ENCODE data around the gene ZCCHC7. TPM values are rescaled to one million over a fixed set of nuclear protein-coding genes. Genes with fewer than 3 reads are reported as not detected.

Gene ZCCHC7
- total and polyA plus RNA-seq, 9 of the 15 experiments (the other 6 are each of a cell fraction or from before 2014, with no cell fraction given) = 34.1 to 68.9 (median 48.8) TPM

DNA sequence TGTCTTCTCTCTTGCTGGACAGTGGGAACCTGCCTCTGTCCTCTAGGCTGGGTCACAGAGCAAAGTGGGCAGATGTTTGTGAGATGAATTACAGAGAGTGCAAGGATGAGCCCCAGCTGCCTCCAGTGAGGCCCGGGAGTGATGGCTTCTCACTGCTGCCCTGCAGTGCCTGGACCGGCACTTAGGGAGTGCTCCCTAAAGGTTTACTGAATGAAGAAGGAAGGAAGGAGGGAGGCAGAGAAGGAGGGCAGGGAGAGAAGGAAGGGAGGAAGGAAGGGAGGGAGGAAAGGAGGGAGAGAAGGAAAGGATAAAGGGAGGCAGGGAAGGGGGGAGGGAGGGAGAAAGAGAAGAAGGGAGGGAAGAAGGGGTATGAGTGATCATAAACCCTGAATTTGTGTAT lies 259.5 kb downstream of the ZCCHC7 start:
- H3K4me2 ChIP-seq (ENCODE audit: insufficient read depth, low read length) = no peak overlapping the region
- H3K9ac ChIP-seq (ENCODE audit: insufficient read depth in 1 of 2, low read depth in 2 of 2, low read length in 2 of 2) = no peak overlapping the region
- peaks cover 3% of the 10 kb centered on the region for H3K9me1 ChIP-seq (ENCODE audit: control insufficient read depth, insufficient read depth, low read length)
- H3K36me3 ChIP-seq (ENCODE audit: control insufficient read depth, insufficient read depth, low read length) = no peaks in the 10 kb centered on the region
- BruUV-seq (replicated peaks) = no TSS peak
- DNase-seq (ENCODE audit: extremely low read depth in 1 of 4, low spot score in 3 of 4) (no peak), FAIRE-seq (no peak), ATAC-seq (no peak)
- H2AFZ ChIP-seq (ENCODE audit: low read depth, low read length) = no peak overlapping the region
- H3K79me2 ChIP-seq (ENCODE audit: control insufficient read depth, insufficient read depth, low read length) = no peaks in the 10 kb centered on the region
- in situ Hi-C loops (cut with MboI) (no loop called here), intact Hi-C loops (cut with micrococcal nuclease) (loop anchor here (10.0 kb wide), 1 partner anchor 185 kb away; no protein-coding TSS in a partner anchor)
- ChIA-PET CTCF (ENCODE audit: low intra/inter-chr PET ratio) (no interaction called here), POLR2A (no interaction called here)
- peaks cover 6 to 23% of the 10 kb centered on the region in 2 experiments; a peak in 3 of 5 replicates for H3K27me3 ChIP-seq (ENCODE audit: control insufficient read depth in 2 of 2, insufficient read depth in 2 of 2, low read length in 2 of 2)
- 25% methylated on average over 2 of the region's 2 CpGs for WGBS (ENCODE audit: insufficient coverage, low coverage, missing lambda C conversion rate)
- no peak overlapping the region for H3K27ac ChIP-seq (ENCODE audit: extremely low read depth, low read depth, low read length)
- no peak overlapping the region for H3K4me3 ChIP-seq
- H4K20me1 ChIP-seq (replicated peaks; ENCODE audit: control insufficient read depth, insufficient read depth, low read length) = no peaks in the 10 kb centered on the region
- H3K4me1 ChIP-seq (replicated peaks in 1 of 2; ENCODE audit: control insufficient read depth in 2 of 2, insufficient read depth in 2 of 2, low read length in 2 of 2) = peaks cover 8 to 12% of the 10 kb centered on the region in 2 experiments; a peak in 3 of 5 replicates
- H3K9me3 ChIP-seq (replicated peaks; ENCODE audit: control insufficient read depth, insufficient read depth, low read depth, low read length) = peaks cover 8% of the 10 kb centered on the region
- no peak for TF ChIP-seq FOXM1 (IDR thresholded peaks at IDR 0.05; ENCODE audit: low read depth)
- TF ChIP-seq FOXM1 (CRISPR knock-in tag; IDR thresholded peaks at IDR 0.05; ENCODE audit: low read depth) = no peak
- no peak for TF ChIP-seq CBFA2T2 (conservative IDR thresholded peaks at IDR 0.05)
- TF ChIP-seq GMEB1 (CRISPR knock-in tag; IDR thresholded peaks at IDR 0.05) = no peak
- TF ChIP-seq, protein P1, sequence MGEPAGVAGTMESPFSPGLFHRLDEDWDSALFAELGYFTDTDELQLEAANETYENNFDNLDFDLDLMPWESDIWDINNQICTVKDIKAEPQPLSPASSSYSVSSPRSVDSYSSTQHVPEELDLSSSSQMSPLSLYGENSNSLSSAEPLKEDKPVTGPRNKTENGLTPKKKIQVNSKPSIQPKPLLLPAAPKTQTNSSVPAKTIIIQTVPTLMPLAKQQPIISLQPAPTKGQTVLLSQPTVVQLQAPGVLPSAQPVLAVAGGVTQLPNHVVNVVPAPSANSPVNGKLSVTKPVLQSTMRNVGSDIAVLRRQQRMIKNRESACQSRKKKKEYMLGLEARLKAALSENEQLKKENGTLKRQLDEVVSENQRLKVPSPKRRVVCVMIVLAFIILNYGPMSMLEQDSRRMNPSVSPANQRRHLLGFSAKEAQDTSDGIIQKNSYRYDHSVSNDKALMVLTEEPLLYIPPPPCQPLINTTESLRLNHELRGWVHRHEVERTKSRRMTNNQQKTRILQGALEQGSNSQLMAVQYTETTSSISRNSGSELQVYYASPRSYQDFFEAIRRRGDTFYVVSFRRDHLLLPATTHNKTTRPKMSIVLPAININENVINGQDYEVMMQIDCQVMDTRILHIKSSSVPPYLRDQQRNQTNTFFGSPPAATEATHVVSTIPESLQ (CRISPR knock-in tag; IDR thresholded peaks at IDR 0.05) = no peak
- no peak for TF ChIP-seq DNMT1 (IDR thresholded peaks at IDR 0.05)
- peak; percentile 70 for TF ChIP-seq ZNF263 (CRISPR knock-in tag; IDR thresholded peaks at IDR 0.05; ENCODE audit: borderline replicate concordance)
- no peak for TF ChIP-seq ZNF431 (CRISPR knock-in tag; IDR thresholded peaks at IDR 0.05)
- no peak for TF ChIP-seq ADNP (tag; IDR thresholded peaks at IDR 0.05)
- no peak for TF ChIP-seq NFYB (IDR thresholded peaks at IDR 0.05; ENCODE audit: extremely low read depth, insufficient read length)
- no peak for TF ChIP-seq RAD51 (IDR thresholded peaks at IDR 0.05; ENCODE audit: borderline replicate concordance, low read depth)
- TF ChIP-seq, protein P2, sequence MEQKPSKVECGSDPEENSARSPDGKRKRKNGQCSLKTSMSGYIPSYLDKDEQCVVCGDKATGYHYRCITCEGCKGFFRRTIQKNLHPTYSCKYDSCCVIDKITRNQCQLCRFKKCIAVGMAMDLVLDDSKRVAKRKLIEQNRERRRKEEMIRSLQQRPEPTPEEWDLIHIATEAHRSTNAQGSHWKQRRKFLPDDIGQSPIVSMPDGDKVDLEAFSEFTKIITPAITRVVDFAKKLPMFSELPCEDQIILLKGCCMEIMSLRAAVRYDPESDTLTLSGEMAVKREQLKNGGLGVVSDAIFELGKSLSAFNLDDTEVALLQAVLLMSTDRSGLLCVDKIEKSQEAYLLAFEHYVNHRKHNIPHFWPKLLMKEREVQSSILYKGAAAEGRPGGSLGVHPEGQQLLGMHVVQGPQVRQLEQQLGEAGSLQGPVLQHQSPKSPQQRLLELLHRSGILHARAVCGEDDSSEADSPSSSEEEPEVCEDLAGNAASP (IDR thresholded peaks at IDR 0.05) = no peak
- no peak for TF ChIP-seq EP300 (IDR thresholded peaks at IDR 0.05; ENCODE audit: low read length)
